Inflammatory macrophage (primary cell): ENCODE measurements around the gene PIK3C2A.

ENCODE experiments used
- DNase-seq, 2 donors: peaks; one replicate each; pipeline ENCODE4 v3.0.0-alpha.2; 2020 to 2022

Gene PIK3C2A

GRCh38 chr11:17161515-17161914, 46.3 kb downstream of the PIK3C2A start:
- peak; percentile 6 to 49 for DNase-seq

GRCh38 chr11:17159441-17159840, 48.3 kb downstream of the PIK3C2A start:
- no peak for DNase-seq
